Activated CD8-positive, alpha-beta memory T cell treated with anti-CD3 and anti-CD28 coated beads, Interleukin-2, amount 50 U/mL, for 24 hours (primary cell): Measurements from ENCODE around the gene RNU5B-1.
"Not testable (repeated sequence)": the region's sequence is repeated elsewhere in the genome, so short reads cannot be mapped to it uniquely, and the experiment has no call there.

Experiments used
- DNase-seq: peaks from one replicate; pipeline ENCODE4 v3.0.0-alpha.2; 2020; ENCODE audit errors: extremely low read depth

The RNU5B-1 gene

DNA sequence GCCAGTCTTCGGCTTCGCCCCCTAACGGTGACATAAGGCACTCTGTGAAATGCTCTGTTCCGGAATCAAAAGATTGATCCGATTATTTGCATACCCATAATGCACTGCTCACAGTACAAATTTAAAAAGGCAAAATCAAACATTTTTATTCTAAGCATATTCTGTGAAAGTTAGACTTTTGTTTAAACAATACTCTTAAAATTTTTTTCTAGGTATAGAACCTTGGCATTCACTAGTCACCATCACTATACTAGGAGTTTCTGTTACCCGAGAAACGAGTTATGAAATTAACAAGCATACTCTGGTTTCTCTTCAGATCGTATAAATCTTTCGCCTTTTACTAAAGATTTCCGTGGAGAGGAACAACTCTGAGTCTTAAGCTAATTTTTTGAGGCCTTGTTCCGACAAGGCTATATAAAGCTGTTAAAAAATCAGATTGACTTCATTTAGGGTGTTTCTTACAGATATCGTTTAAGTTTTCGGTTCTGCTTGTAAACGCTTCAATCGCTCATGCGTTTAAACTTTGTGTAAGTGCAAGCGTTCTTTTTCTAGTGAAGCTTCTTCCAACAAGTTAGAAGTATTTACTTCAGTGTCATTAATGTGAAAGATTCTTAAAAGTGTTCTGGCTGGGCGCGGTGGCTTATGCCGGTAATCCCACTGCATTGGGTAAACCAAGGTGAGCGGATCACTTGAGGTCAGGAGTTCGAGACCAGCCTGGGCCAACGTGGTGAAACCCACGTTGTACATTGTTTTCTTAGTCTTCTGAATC, at the start of gene RNU5B-1:
RNU5B-1 (plus strand) TSS at position 297 of the 769 bp plus-strand sequence.
- no peak for DNase-seq

DNA sequence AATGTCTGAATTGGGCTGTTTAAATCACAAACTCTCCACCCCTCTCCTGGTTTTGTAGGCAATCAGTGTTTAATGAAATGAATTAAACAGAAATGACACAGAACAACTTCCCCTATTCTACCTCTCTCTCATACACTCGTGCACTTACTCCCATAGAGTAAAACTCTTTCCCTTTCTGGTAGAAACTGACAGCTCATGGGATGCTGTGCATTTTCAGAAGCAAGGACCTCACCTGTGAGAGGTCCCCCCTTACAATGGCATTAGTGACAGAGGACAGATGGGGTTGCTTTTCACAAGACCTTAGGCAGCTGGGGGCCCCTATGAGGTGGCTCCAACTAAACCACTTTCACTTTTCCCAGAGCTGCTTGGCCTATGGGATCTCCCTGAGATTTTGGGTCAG, 49.7 kb upstream of the RNU5B-1 start:
- no peak for DNase-seq

DNA sequence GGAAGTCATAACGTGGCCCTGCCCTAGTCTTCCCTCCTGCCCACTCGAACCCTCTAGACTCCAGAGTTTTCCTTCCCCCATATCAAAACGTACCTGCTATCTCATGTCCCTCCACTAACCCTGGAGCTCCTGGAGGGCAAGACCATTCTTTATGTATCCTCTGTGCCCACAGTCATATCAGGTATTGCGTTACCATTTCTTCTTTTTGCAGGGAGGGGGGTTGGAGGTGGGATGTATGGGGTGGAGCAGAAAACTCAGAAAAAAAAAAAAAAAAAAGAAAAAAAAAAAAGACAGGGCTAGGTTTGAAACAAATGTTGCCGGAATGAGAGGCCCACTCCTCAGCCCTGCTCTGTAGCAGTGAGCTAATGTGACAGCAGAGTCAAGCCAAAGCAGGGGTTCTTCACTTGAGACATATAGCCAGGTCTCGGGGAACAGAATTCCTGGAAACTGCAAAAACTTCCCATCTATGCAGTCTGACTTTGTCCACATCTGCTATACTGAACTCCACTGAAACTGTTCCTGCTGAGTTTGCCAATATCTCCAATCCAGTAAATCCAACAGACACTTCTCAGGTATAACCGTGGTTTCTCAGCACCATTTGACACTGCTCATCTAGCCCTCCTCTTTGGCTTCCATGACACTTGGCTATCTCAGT, 48.9 kb upstream of the RNU5B-1 start:
- no peak for DNase-seq

DNA sequence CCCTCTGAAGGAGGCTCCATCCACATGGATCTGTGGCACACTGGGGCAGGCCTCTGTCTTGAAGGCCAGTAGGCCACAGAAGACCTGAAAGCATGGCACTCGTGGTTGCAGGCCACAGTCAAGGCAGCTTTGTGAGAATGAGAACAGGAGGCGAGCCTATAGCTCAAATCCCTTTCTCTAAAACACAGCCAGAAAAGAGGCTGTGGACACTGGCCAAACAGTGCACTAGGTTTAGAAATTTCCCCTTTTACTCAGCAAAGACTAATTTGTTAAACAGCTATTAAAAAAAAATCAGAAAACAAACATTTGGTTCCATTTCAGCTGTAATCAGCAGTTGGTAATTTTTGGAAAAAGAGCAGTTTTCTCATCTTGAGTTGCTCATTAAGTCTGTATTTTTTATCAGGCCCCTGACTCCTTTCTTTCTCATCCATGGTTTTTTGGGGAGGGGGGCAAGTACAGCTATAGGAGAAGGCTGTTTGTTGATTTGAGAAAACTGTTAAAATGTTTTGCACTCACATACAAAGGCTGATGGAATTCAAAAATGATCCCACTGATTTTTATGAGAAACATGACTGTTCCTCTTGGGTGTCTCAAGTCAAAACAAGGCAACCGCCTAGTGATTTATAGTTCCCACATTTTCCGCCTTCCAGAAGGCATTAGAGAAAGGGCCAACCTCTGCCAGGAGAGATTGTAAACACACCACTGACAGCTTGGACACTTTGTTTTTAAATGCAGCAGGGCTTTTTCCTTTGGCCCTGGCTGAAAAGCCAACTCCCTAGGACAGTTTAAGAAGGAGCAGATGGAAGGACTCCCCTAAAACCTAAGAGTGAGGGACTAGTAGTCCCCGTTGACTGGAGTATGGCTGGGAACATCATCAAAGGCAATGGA, 45.9 kb upstream of the RNU5B-1 start:
- no peak for DNase-seq

DNA sequence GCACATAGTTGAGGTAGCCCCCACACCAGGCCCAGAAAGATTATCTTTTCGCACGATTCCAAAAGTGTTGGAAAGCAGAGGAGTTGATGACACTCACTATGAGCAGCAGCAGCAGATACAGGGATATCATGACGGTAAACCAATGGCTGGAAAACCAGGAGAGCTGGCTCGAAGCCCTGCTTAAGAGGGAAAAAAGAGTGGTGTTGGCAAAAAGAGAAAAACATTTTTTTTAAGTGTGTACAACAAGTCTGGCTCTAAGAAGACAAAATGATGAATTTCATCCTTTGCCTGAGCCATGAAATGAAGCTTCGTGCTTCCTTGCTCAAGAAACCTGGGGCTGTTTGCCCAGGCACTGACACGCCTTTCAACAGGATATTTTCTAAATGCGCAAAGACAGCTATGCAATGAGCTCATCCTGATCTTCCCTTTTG, 45.1 kb upstream of the RNU5B-1 start:
- DNase-seq: no peak

DNA sequence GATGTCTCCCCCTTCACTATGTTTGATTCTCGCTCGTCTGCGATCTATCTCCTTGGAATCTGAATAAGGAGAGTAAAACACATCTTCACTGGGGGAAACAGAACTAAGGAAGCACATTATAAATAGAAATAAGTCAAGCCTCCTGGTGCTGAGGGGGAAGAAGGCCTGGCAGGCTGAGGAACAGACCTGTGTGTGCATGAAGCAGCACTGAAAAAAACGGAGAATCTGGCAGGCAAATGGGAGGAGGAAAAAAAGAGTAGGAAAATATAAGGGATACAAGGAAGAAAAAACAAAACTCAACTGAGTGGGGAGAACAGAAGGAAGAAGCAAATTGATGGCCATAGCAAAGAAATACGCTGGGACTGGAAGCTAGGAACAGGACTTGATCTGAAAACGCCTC, 43.5 kb upstream of the RNU5B-1 start:
- DNase-seq: no peak

DNA sequence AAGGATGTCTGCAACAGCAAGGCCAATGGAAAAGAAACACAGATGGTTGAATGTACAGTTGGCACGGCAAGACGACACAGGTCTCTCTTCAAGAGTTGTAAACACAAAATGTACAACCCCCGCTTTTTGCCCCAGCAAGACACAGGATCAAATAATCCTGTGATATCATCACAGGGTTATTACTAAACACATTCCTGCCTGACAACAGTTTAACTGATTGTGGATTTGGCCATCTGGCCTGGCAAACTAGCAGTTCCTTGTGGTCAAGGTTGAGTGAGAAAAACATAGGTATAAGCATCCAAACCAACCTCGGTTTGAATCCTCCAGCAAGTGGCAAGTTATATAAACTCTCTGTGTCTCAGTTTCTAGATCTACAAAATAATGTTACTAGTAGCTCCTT, 41.2 kb upstream of the RNU5B-1 start:
- no peak for DNase-seq

DNA sequence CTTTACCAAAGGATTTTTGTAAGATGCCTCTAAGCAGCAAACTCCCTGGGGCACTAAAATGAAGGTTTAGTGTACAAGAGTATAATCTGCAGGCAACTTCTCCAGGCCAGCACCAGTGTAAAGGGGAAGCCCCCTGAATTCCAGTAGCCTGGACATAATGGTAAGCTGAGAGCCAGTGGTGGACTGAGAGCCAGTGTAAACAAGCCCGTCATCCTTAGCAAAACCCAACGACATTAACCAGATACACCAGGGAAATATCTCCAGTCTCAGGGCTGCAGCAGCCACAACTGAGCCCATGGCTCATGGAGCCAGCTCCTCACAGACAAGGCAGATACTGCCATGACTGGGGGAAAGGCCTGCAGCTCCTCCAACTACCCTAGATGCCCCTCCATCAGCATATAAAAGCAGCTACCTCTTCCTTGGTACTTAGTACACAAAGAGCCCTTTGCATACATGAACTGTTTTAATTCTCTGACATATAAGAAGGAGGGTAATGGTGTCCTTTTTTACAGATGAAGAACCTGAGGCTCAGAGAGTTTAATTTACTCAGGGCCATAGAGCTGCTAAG, 39.5 kb upstream of the RNU5B-1 start:
- no peak for DNase-seq

DNA sequence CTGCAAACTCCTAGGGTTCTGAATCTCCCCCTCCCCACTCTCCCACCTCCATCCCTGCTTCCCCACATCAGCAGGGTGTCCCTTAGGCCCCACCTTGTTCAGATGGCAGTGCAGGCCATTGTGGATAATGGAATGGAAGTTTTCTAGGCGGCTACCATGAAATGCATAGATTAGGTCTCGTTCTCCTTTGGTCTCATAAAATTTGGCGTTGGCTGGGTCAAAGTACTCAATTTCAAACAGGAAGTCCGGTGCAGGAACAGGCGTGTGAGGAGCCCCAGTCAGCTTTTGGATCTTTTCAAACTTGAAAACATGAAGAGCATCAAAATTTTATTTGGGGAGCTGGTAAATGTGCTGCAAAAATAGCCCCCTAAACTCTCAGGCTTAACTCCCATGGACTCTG, 38.0 kb upstream of the RNU5B-1 start:
- no peak for DNase-seq

DNA sequence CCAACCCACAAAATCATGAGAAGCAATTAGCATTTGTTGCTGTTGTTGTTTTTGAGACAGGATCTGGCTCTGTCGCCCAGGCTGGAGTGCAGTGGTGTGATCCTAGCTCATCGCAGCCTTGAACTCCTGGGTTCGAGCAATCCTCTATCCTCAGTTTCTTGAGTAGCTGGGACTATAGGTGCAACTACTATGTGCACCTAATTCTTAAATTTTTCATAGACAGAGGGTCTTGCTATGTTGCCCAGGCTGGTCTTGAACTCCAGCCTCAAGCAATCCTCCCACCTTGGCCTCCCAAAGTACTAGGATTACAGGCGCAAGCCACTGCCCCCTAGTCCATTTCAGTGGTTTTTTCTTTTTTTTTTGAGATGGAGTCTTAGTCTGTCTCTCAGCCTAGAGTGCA, 36.1 kb upstream of the RNU5B-1 start:
- no peak for DNase-seq

DNA sequence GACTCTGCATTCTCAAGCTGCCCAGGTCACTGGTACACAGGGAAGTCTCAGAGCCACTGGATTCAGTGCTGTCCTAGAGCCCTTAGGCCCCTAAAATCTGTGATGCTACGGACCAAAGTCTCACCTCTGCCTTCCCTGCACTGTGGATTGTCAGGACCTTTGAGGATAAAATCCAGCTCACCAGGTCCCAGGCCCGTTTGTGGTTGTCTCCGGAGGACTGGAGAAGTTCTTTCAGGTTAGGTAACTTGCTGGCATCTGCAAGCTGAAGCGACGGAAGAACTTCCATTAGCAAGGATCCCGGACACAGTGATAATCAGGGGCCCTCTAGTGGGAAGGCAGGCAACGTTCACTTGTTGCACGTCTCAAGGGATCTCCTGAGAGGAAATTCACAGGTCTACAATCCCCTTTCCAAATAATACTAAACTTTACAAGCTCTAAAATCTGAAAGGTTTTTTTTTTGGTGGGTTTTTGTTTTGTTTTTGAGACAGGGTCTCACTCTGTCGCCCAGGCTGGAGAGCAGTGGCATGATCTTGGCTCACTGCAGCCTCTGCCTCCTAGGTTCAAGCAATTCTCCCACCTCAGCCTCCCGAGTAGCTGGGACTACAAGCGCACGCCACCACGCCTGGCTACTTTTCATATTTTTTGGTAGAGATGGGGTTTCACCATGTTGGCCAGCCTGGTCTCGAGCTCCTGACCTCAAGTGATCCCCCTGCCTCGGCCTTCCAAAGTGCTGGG, 33.5 kb upstream of the RNU5B-1 start:
- not testable (repeated sequence) for DNase-seq

DNA sequence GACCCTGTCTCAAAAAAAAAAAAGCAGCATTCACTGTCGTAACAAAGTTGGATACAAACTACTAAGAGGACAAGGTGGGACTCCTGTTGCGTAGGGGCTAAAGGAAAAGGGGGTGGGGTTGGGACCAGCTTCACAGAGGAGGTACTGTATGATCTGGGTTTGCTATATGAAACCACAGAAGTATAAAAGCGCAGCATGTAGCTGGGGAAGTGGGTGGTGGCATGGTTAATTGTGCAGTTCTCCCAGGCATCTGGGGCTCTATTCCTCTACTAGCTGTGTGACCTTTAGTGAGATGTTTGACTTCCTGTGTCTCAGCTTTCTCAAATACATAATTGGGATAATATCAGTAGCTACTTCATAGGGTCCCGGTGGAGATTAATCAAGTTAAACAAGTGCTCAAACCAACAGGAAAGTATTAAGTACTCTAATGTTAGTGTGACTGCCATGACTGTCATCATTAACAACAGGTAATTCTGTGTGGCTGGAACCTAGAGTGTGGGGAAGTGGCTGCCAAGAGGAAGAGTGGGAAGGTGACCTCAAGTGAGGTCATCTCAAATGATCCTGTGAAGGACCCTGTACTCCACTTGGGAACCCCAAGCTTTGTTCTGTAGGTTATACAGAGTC, 29.3 kb upstream of the RNU5B-1 start:
- no peak for DNase-seq

DNA sequence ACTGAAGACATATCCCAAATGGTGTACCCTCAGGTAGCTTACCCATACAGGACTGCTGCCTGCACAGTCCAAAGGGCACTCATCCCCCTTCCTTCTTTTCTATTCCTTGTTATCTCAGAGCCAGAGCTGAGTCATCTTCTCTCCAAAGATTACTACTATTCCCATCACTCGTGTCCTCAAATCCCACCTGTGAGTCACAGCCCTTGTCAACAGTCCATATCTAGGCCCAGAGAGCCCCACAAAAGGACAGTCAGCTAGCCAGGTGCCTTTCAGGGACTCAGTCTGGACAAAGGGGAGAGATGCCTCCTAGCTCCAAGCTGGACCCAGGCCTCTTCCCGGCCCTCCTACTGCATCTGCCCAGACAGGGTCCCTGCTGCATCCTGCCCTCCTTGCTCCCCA, 28.8 kb upstream of the RNU5B-1 start:
- no peak for DNase-seq

DNA sequence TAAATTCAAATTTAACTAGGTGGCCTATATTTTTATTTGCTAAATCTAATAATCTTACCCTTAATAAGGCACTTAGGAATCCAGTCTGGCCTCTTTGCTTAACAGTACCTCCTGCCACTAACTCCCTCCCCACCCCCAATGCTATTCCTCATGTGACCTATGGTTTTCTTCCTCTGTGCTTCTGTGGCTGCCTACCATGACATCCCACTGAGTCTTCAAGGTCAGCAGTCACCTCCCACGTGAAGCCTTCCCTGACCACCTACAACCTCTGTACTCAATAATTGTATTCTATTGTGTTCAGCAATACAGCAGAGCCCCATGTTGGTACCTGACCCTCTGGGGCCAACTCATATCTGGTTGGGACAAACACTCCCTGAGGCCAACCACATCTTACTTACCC, 27.5 kb upstream of the RNU5B-1 start:
- DNase-seq: no peak

DNA sequence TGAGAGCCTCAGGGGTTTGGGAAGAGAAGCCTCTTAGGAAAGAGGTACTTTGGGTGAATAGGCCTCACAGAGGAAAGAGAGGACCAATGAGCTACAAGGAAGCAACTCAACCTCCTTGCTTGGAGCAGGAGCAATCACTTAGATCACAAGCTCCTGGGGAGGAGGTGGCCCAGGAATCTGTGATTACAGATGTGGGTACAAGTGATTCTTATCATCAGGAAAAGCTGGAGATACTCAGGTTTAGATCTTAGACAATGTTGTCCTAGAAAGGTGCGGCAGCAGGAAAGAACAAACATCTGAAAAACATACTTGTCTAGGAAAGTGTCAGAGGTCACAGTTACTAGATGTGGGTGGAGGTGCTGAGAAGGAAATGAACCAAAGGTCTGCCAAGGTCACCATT, 26.0 kb upstream of the RNU5B-1 start:
- DNase-seq: no peak

DNA sequence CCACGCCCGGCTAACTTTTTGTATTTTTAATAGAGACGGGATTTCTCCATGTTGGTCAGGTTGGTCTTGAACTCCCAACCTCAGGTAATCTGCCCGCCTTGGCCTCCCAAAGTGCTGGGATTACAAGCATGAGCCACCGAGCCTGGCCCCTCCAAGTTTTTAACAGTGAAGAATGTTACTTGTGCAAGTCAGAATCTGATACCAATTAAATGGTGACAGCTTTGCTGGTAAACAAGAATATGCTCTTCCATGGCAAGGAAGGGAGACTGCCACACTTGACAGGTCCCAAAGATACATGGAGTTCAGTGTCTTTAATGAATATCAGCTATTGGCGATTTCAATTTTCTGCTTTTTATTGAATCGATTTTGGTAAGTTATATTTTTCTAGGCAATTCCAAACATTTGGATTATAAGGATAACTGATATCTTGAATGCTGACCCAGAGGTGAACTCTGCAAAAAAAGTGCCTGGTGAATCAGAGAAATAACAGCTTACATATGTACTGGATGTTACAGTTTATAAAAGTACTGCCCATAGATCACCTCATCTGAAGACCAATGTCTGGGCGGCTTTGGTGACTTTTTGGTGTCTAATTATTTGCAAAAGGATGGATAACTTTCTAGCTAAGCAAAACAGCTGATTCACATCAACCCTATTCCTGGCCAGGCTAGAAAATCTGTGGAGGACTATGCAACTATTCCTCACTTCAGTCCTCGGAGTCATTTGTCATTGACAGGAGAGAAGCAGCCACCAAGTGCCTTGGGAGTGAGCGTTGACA, 19.0 kb upstream of the RNU5B-1 start:
- DNase-seq: no peak

DNA sequence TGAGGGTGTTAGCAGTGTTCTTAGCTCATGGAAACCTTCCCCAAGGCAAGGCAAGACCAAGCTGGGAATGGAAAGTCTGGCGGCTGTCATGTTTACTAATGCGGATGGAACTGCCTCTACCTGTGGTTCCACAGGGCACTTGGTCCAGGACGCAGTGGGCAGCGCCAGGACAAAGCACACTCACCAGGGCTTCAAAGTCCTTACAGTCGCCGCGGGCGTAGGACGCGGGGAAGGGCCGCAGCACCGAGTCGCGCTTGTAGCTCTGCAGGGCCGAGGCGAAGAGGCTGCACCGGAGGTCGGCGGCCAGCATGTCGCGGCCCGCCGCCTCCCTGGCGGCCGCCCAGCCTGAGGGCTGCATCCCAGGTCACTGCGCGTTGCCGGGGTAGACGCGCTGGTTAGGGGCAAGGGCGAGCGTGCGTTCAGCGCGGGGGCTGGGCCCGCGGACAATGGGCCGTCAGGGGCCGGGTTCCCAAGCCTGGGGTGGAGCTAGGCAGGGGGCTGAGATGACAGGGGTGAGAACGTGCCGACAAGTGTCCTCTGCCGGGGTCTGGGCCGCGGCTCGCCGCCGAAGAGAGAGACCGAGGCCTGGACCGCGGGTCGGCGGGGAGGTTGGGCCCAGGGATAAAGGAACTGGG, 18.3 kb upstream of the RNU5B-1 start:
- DNase-seq: no peak

DNA sequence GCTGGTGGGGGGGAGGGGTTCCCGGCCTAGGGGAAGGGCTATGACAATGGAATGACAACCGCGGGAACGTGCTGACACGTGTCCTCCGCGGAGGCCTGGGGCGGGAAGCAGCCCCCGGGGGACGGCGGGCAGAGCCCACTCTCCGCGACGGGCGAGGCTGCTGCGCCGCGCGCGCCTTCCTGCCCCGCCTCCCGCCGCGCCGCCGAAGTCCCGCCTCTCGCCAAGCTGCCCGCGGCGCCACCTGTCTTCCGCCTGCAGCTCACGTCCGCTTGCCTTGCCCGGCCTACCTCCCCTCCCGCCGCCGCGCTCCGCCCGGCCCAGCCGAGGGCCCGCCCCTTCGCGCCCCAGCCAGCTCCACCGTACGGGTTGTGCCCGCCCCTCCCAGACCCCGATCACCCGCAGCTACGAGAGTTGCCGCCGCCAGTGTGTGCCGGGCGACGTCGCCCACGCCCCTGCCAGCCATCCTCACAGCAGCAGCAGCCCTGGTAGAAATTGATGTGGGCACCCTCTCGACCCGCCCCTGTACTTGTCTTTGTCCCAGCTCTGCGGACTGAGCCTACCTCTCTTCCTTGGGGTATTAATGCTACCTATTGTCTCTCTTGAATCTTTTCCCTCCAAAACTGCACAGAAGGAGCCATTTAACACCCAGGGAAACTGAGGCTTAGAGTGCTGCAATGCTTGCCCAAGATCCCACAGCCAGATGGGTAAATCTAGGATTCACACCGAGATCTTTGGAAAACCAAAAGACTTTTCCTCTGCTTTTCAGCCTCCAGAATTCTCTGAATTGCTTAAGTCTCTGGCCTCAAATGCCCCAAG, 17.6 kb upstream of the RNU5B-1 start, which contains the start of gene PARP16:
PARP16 (minus strand) TSS at position 180 of the 816 bp plus-strand sequence. CDS start 457 bp downstream, outside the sequence.
- peak; percentile 75 for DNase-seq

DNA sequence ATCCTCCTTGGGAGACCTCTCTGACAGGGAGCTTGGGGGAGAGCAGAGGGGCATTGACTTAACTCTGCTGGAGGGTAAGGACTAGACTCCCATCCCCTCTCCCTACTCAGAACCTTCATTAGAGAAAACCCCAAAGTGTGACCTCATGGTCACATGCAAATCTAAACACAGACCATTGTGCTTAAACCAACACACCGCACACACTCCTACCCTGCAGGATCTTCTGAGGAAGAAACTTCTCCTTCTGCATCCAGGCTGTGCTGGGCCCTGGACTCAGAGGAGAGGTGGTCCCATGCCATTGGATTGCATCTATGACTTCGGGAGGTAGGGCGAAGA, 17.0 kb upstream of the RNU5B-1 start:
- DNase-seq: no peak
